HUES48 (cell line): Measurements from ENCODE around the gene SRRD.
A peak's percentile ranks its signal among the peaks of the same experiment; 100 is the strongest.

Source experiments
- H3K27ac ChIP-seq: one replicate; pipeline ENCODE4 v1.7.0; 2013; ENCODE audit warnings: low read depth, low read length, inconsistent platforms
- H3K27me3 ChIP-seq: 2 replicates; pipeline ENCODE4 v1.6.1; 2013; ENCODE audit warnings: mild to moderate bottlenecking, low read length; ENCODE audit not compliant: control insufficient read depth, insufficient read depth
- H3K36me3 ChIP-seq: 2 replicates; pipeline ENCODE4 v1.6.1; 2013; ENCODE audit warnings: low read length; ENCODE audit not compliant: control insufficient read depth, insufficient read depth
- H3K4me1 ChIP-seq: 2 replicates; pipeline ENCODE4 v1.6.1; 2013; ENCODE audit warnings: mild to moderate bottlenecking, low read length; ENCODE audit not compliant: control insufficient read depth, insufficient read depth
- H3K4me3 ChIP-seq: 2 replicates; pipeline ENCODE4 v1.5.1; 2013; ENCODE audit warnings: mild to moderate bottlenecking, low read depth, low read length
- H3K9ac ChIP-seq: 2 replicates; pipeline ENCODE4 v1.6.1; 2013; ENCODE audit warnings: mild to moderate bottlenecking, low read depth, low read length, moderate library complexity
- H3K9me3 ChIP-seq: 2 replicates; pipeline ENCODE4 v1.6.1; 2013; ENCODE audit warnings: low read length; ENCODE audit not compliant: control insufficient read depth, insufficient read depth

The SRRD gene

DNA sequence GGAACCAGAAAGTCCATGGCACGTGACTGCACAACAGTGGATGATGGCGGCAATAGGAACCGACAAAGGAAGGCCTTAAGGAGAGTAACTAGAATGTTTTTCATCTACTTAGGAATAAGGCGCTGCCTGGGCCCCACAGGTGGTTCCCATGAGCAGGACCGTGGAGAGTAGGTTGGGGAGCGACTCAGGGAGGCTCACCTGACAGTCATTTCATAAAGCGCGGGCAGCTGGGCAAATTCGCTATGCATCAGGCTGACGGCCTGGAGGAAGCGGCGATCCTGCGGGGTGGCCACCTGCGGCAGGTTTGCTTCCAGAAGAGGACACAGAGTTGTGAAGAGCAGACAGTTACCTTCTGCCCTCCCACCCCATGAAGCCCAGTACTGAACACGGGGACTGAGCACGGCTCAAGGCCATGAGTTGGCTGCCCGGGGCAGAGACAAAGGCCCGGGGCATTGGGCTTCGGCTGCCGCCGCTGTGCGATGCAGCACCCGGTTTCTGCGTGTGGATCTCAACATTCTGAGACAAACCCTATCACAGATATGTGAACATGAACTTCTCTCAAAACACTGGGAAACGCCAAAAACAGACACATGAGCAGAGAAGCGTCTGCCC, 25.9 kb upstream of the SRRD start:
- Histone ChIP-seq H3K27me3 (no peaks in the 10 kb centered on the region), H3K4me1 (peaks cover 3% of the 10 kb centered on the region; the same call in 1 of the 2 replicates), H3K4me3 (no peak overlapping the region), H3K9ac (no peak overlapping the region), H3K36me3 (peaks cover 64% of the 10 kb centered on the region), H3K9me3 (no peaks in the 10 kb centered on the region), H3K27ac (no peak overlapping the region)

- no peaks in the 10 kb centered on the region for H3K9me3 ChIP-seq
- peaks cover 3% of the 10 kb centered on the region; the same call in 1 of the 2 replicates for H3K4me1 ChIP-seq
- no peak overlapping the region for H3K27ac ChIP-seq
- no peak overlapping the region for H3K9ac ChIP-seq
- peaks cover 74% of the 10 kb centered on the region for H3K36me3 ChIP-seq
- no peak overlapping the region for H3K4me3 ChIP-seq
- no peaks in the 10 kb centered on the region for H3K27me3 ChIP-seq
Measured at GRCh38 chr22:26460202-26460601, 23.5 kb upstream of the SRRD start.

- H3K36me3 ChIP-seq, result peaks cover 79% of the 10 kb centered on the region
- no peak overlapping the region for H3K27ac ChIP-seq
Measured at GRCh38 chr22:26461188-26461810, 22.4 kb upstream of the SRRD start.

GRCh38 chr22:26462051-26462450, 21.6 kb upstream of the SRRD start:
- Histone ChIP-seq H3K36me3 (peaks cover 84% of the 10 kb centered on the region), H3K4me1 (peaks cover 3% of the 10 kb centered on the region; the same call in 1 of the 2 replicates), H3K27ac (no peak overlapping the region), H3K4me3 (no peak overlapping the region), H3K9me3 (no peaks in the 10 kb centered on the region), H3K9ac (no peak overlapping the region), H3K27me3 (no peaks in the 10 kb centered on the region)

More at GRCh38 chr22:26461188-26461810, 22.4 kb upstream of the SRRD start:
- no peaks in the 10 kb centered on the region for H3K27me3 ChIP-seq
- peaks cover 3% of the 10 kb centered on the region; the same call in 1 of the 2 replicates for H3K4me1 ChIP-seq
- no peak overlapping the region for H3K9ac ChIP-seq
- H3K9me3 ChIP-seq, result no peaks in the 10 kb centered on the region
- H3K4me3 ChIP-seq, result no peak overlapping the region

- Histone ChIP-seq H3K36me3 (peaks cover 85% of the 10 kb centered on the region), H3K27me3 (no peaks in the 10 kb centered on the region), H3K9me3 (no peaks in the 10 kb centered on the region), H3K9ac (no peak overlapping the region), H3K4me3 (no peak overlapping the region), H3K4me1 (peaks cover 3% of the 10 kb centered on the region; the same call in 1 of the 2 replicates), H3K27ac (no peak overlapping the region)
Measured at GRCh38 chr22:26462641-26463040, 21.0 kb upstream of the SRRD start.

- no peak overlapping the region for H3K27ac ChIP-seq
- H3K4me1 ChIP-seq, result peaks cover 3% of the 10 kb centered on the region; the same call in 1 of the 2 replicates
- H3K36me3 ChIP-seq, result peaks cover 85% of the 10 kb centered on the region
Measured at GRCh38 chr22:26463101-26463661, 20.5 kb upstream of the SRRD start.

GRCh38 chr22:26463688-26464087, 20.0 kb upstream of the SRRD start:
- Histone ChIP-seq H3K4me1 (peaks cover 3% of the 10 kb centered on the region; the same call in 1 of the 2 replicates), H3K27ac (no peak overlapping the region), H3K9ac (no peak overlapping the region), H3K9me3 (no peaks in the 10 kb centered on the region), H3K27me3 (no peaks in the 10 kb centered on the region), H3K36me3 (peaks cover 85% of the 10 kb centered on the region), H3K4me3 (no peak overlapping the region)

More at GRCh38 chr22:26463101-26463661, 20.5 kb upstream of the SRRD start:
- Histone ChIP-seq H3K4me3 (no peak overlapping the region), H3K27me3 (no peaks in the 10 kb centered on the region), H3K9ac (no peak overlapping the region), H3K9me3 (no peaks in the 10 kb centered on the region)

DNA sequence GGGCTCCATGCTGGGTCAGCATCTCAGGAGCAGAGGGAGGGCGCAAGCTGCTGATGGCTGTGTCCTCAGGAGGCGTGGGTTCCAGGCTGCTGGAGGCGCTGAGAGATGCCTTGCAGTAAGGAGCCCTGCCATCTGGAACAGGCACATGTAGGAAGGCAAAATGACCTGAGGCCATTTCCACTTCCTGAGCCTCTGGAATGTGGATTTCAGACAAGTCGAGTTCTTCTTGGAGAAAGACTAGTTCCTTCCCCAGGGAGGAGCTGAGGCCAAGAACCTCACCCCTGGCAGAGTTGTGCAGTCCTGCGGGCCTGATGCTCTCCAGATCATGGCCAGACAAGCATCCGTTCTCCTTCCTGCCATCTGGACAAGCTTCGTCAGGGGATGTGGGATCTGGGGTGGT, 19.4 kb upstream of the SRRD start:
- H3K4me3 ChIP-seq, result no peak overlapping the region
- H3K4me1 ChIP-seq, result peaks cover 3% of the 10 kb centered on the region; the same call in 1 of the 2 replicates
- H3K27ac ChIP-seq, result no peak overlapping the region
- H3K9ac ChIP-seq, result no peak overlapping the region
- no peaks in the 10 kb centered on the region for H3K9me3 ChIP-seq
- H3K36me3 ChIP-seq, result peaks cover 86% of the 10 kb centered on the region
- no peaks in the 10 kb centered on the region for H3K27me3 ChIP-seq

GRCh38 chr22:26466196-26466595, 17.5 kb upstream of the SRRD start:
- H3K9me3 ChIP-seq, result no peaks in the 10 kb centered on the region
- H3K4me1 ChIP-seq, result peaks cover 3% of the 10 kb centered on the region; the same call in 1 of the 2 replicates
- peaks cover 92% of the 10 kb centered on the region for H3K36me3 ChIP-seq
- H3K27ac ChIP-seq, result no peak overlapping the region
- no peak overlapping the region for H3K4me3 ChIP-seq
- H3K9ac ChIP-seq, result no peak overlapping the region
- H3K27me3 ChIP-seq, result no peaks in the 10 kb centered on the region

DNA sequence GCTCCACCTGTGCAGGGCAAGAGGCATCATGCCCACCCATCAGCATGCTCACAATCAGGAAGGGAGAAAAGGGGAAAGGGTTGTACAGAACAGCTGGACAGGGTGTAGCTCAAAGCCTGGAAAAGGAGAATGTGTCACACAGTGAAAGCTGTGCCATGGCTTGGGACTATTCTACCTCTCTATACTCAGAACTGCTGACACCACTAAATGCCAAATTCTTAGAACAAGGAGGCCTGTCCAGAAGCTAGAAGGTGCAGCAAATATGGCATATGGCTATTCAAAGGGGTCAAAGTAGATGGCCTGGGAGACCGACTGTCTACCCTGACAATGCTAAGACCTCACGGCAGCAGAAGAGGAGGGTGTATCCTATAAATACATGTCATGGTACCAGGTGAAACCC, 12.9 kb upstream of the SRRD start:
- Histone ChIP-seq H3K27ac (peak overlapping the region; percentile 74), H3K36me3 (peaks cover 97% of the 10 kb centered on the region), H3K4me1 (no peaks in the 10 kb centered on the region), H3K27me3 (no peaks in the 10 kb centered on the region), H3K9ac (no peak overlapping the region), H3K4me3 (no peak overlapping the region), H3K9me3 (no peaks in the 10 kb centered on the region)

DNA sequence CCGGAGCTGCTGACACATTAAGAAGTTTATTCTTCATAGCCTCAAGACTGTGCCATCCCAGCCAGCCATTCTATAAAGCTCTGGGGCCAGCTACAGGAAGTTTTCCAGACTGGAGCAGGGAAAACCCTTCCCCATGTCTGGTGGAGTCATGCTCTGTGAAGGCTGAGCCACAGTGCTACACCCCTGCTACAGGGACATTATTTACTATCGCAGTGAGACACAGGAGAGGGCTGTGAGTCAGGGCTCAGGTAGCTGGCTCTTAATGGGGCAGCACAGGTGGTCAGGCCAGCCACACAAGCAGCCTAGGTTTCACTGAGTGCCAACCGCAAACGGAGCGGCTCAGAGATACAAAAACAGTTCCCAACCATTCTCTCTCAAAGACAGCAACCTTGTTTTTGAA, 12.2 kb upstream of the SRRD start:
- H3K36me3 ChIP-seq, result peaks cover 97% of the 10 kb centered on the region
- peak overlapping the region; percentile 74 for H3K27ac ChIP-seq
- H3K9ac ChIP-seq, result no peak overlapping the region
- H3K4me3 ChIP-seq, result no peak overlapping the region
- H3K4me1 ChIP-seq, result no peaks in the 10 kb centered on the region
- no peaks in the 10 kb centered on the region for H3K27me3 ChIP-seq
- H3K9me3 ChIP-seq, result no peaks in the 10 kb centered on the region
